Endothelial cell of umbilical vein (primary cell): ENCODE measurements around the gene CPZ. TPM values are rescaled to one million over a fixed set of nuclear protein-coding genes. Genes with fewer than 3 reads are reported as not detected.

Experiments used
- Bru-seq: library from RNA; stranded (reverse); fragments of 400-500 nt; gene quantifications from one replicate; lab custom pipeline; 2021; lab: Mats Ljungman, UMichigan
- BruChase-seq, 2 experiments: library from RNA; stranded (reverse); fragments of 400-500 nt; gene quantifications; one replicate each; lab custom pipeline; 2021; lab: Mats Ljungman, UMichigan
- BruUV-seq: library from RNA; stranded (reverse); fragments of 400-500 nt; replicated peaks from 2 replicates; lab custom pipeline; 2021; lab: Mats Ljungman, UMichigan
- CTCF ChIA-PET: fragments of 300-600, 350-600 bp; sonication (Branson Sonifier 250); formaldehyde crosslinking; loops from one replicate; lab custom pipeline; 2021; ENCODE audit warnings: antibody characterized with exemption, inconsistent platforms; lab: Charles Lee
- POLR2A ChIA-PET: fragments of 300-600, 350-600 bp; sonication (Branson Sonifier 250); formaldehyde crosslinking; loops from one replicate; lab custom pipeline; 2021; ENCODE audit warnings: antibody characterized with exemption, inconsistent platforms; lab: Charles Lee
- DNase-seq: peaks from one replicate; pipeline ENCODE4 v3.0.0-alpha.2; 2011; ENCODE audit warnings: low read depth, low spot score
- FAIRE-seq: peaks from 2 replicates; lab custom pipeline; 2011; peaks lifted over from hg19 to GRCh38; lab: Jason Lieb, UNC
- H2AFZ ChIP-seq: 2 replicates; pipeline ENCODE4 v1.6.0; 2012; ENCODE audit warnings: low read depth, low read length, control low read depth, inconsistent platforms
- H3K27ac ChIP-seq: 2 replicates; pipeline ENCODE4 v1.5.1; 2011; ENCODE audit warnings: low read depth, mild to moderate bottlenecking, control low read depth, low read length, moderate library complexity; ENCODE audit not compliant: insufficient read depth
- H3K27me3 ChIP-seq, 2 experiments: 2 replicates each; pipeline versions ENCODE4 v1.6.0 to v1.6.1; 2011; ENCODE audit warnings: low read length in 2 of 2, mixed read lengths in 1 of 2; ENCODE audit not compliant: control insufficient read depth in 2 of 2, insufficient read depth in 2 of 2
- H3K36me3 ChIP-seq, 2 experiments: 2 replicates in 1 of 2; 3 replicates in 1 of 2; pipeline ENCODE4 v1.5.1; 2011; ENCODE audit warnings: low read length in 2 of 2, mild to moderate bottlenecking in 1 of 2, moderate library complexity in 1 of 2; ENCODE audit not compliant: control insufficient read depth in 2 of 2, insufficient read depth in 2 of 2; ENCODE audit errors: extremely low read depth in 1 of 2
- H3K4me1 ChIP-seq: 3 replicates; pipeline ENCODE4 v1.5.1; 2011; ENCODE audit warnings: mild to moderate bottlenecking, low read length; ENCODE audit not compliant: control insufficient read depth, insufficient read depth; ENCODE audit errors: extremely low read depth
- H3K4me2 ChIP-seq: 2 replicates; pipeline ENCODE4 v1.6.1; 2011; ENCODE audit warnings: low read length, control low read depth, mixed read lengths; ENCODE audit not compliant: insufficient read depth
- H3K4me3 ChIP-seq, 3 experiments: fragments of 200-600 bp in 1 of 3; sonication (generic), shearing (Covaris generic) in 1 of 3; replicated peaks in 1 of 3; 2 replicates each; pipeline ENCODE4 v1.5.1; 2011 to 2016; ENCODE audit warnings: control low read depth in 3 of 3, low read length in 3 of 3, mild to moderate bottlenecking in 2 of 3, inconsistent platforms in 1 of 3, low read depth in 1 of 3, moderate library complexity in 1 of 3; ENCODE audit not compliant: insufficient read depth in 1 of 3
- H3K79me2 ChIP-seq: 2 replicates; pipeline ENCODE4 v1.6.0; 2012; ENCODE audit warnings: low read length, inconsistent platforms; ENCODE audit not compliant: control insufficient read depth, insufficient read depth
- H3K9ac ChIP-seq: replicated peaks from 2 replicates; pipeline ENCODE3; 2011; ENCODE audit warnings: low read length, control low read depth; ENCODE audit not compliant: insufficient read depth; ENCODE audit errors: extremely low read depth
- H3K9me1 ChIP-seq: replicated peaks from 3 replicates; pipeline ENCODE4 v1.6.0; 2011; ENCODE audit warnings: mild to moderate bottlenecking, low read length; ENCODE audit not compliant: control insufficient read depth, insufficient read depth; ENCODE audit errors: extremely low read depth
- H3K9me3 ChIP-seq: replicated peaks from 2 replicates; pipeline ENCODE4 v1.5.1; 2012; ENCODE audit warnings: low read length, inconsistent platforms; ENCODE audit not compliant: control insufficient read depth, insufficient read depth
- H4K20me1 ChIP-seq: replicated peaks from 2 replicates; pipeline ENCODE3; 2011; ENCODE audit warnings: mild to moderate bottlenecking, low read length; ENCODE audit not compliant: control insufficient read depth, insufficient read depth; ENCODE audit errors: extremely low read depth
- EZH2 ChIP-seq: IDR thresholded peaks from 2 replicates; pipeline ENCODE4 v1.6.1; 2012; ENCODE audit warnings: borderline replicate concordance, low read depth, mild to moderate bottlenecking, moderate library complexity, low read length, inconsistent platforms; ENCODE audit not compliant: severe bottlenecking
- FOS ChIP-seq: IDR thresholded peaks from 2 replicates; pipeline ENCODE4 v1.6.1; 2011; ENCODE audit warnings: mild to moderate bottlenecking, low read length, moderate library complexity, borderline replicate concordance; ENCODE audit not compliant: insufficient read depth
- GATA2 ChIP-seq: IDR thresholded peaks from 2 replicates; pipeline ENCODE4 v1.7.0; 2011; ENCODE audit warnings: low read depth, mild to moderate bottlenecking, moderate library complexity, mixed read lengths, low read length; ENCODE audit not compliant: insufficient read length, insufficient read depth
- JUN ChIP-seq: IDR thresholded peaks from 2 replicates; pipeline ENCODE4 v1.6.1; 2011; ENCODE audit warnings: borderline replicate concordance, low read depth; ENCODE audit not compliant: insufficient read length, insufficient read depth
- MYC ChIP-seq: IDR thresholded peaks from one replicate; pipeline ENCODE4 v1.6.1; 2011; ENCODE audit warnings: mild to moderate bottlenecking, low read depth, low read length
- POLR2A ChIP-seq: IDR thresholded peaks from 2 replicates; pipeline ENCODE4 v1.6.1; 2012; ENCODE audit warnings: low read depth, mild to moderate bottlenecking, control low read depth, low read length
- POLR2AphosphoS5 ChIP-seq: IDR thresholded peaks from 2 replicates; pipeline ENCODE4 v1.6.1; 2012; ENCODE audit warnings: low read depth, mild to moderate bottlenecking, control low read depth, low read length, moderate library complexity; ENCODE audit not compliant: insufficient read depth
- dilution Hi-C: fragments of 300-500 bp; cut with MboI; formaldehyde crosslinking; loops from one replicate; pipeline ENCODE4 v1.15.0; 2019; ENCODE audit warnings: low sequenced_read_pairs; ENCODE audit not compliant: extremely low pct_ligation_motif_present
- intact Hi-C: fragments of 100-400 bp; cut with micrococcal nuclease; formaldehyde crosslinking; loops from one replicate; pipeline ENCODE4 v1.10.0; 2022
- long read RNA-seq: library from polyadenylated mRNA; stranded (forward); transcript quantifications from one replicate; pipeline ENCODE4 v2.0.0, GENCODE V29; 2021
- polyA minus RNA-seq, 3 experiments: library from RNA; depleted of rRNA, polyadenylated mRNA; stranded (reverse); fragments of >200 nt; gene quantifications; 1 replicate in 1 of 3; 2 replicates in 2 of 3; pipeline ENCODE4 v1.2.3, GENCODE V29; 2011
- polyA plus RNA-seq, 4 experiments: library from polyadenylated mRNA; depleted of rRNA in 3 of 4; stranded (reverse) in 3 of 4; unstranded in 1 of 4; fragments of >200 nt; gene quantifications; 2 replicates each; pipeline versions ENCODE4 v1.2.1 to v1.2.3, GENCODE V29; 2011 to 2012; ENCODE audit warnings: missing spikeins in 1 of 4
- total RNA-seq: library from RNA; stranded (reverse); gene quantifications from 2 replicates; pipeline ENCODE4 v1.2.3, GENCODE V29; 2021
- TF ChIP-seq, protein P1 (sequence below): IDR thresholded peaks from 2 replicates; pipeline ENCODE4 v1.6.1; 2011; ENCODE audit not compliant: insufficient read depth, insufficient read length
- TF ChIP-seq, protein P2 (sequence below), 2 donors: IDR thresholded peaks; 1 replicate in 1 of 2; 2 replicates in 1 of 2; pipeline ENCODE4 v1.5.1; 2011; ENCODE audit warnings: low read length in 2 of 2, mild to moderate bottlenecking in 2 of 2, moderate library complexity in 2 of 2, control low read depth in 1 of 2, inconsistent platforms in 1 of 2, low read depth in 1 of 2; ENCODE audit not compliant: insufficient read depth in 1 of 2; ENCODE audit errors: extremely low read depth in 1 of 2

The CPZ gene
- total RNA-seq (not detected in 2 replicates), polyA plus RNA-seq (not detected in 2 replicates), polyA minus RNA-seq (not detected in 2 replicates), Bru-seq, nascent RNA (not detected), BruChase-seq, experiment 1, labeled RNA remaining after a 6-hour chase (not detected), BruChase-seq, experiment 2, labeled RNA remaining after a 2-hour chase (not detected)
- polyA plus RNA-seq (2011; cell fraction: cytosol; rRNA removed), result not detected in 2 replicates
- polyA plus RNA-seq (2011; cell fraction: nucleus; rRNA removed), result not detected in 2 replicates
- not detected in 2 replicates for polyA plus RNA-seq (2012)
- 0.61 TPM for polyA minus RNA-seq (2011; cell fraction: cytosol; rRNA and poly(A)+ RNA removed)
- not detected in 2 replicates for polyA minus RNA-seq (2011; cell fraction: nucleus; rRNA and poly(A)+ RNA removed)
- long read RNA-seq, result 0 reads

DNA sequence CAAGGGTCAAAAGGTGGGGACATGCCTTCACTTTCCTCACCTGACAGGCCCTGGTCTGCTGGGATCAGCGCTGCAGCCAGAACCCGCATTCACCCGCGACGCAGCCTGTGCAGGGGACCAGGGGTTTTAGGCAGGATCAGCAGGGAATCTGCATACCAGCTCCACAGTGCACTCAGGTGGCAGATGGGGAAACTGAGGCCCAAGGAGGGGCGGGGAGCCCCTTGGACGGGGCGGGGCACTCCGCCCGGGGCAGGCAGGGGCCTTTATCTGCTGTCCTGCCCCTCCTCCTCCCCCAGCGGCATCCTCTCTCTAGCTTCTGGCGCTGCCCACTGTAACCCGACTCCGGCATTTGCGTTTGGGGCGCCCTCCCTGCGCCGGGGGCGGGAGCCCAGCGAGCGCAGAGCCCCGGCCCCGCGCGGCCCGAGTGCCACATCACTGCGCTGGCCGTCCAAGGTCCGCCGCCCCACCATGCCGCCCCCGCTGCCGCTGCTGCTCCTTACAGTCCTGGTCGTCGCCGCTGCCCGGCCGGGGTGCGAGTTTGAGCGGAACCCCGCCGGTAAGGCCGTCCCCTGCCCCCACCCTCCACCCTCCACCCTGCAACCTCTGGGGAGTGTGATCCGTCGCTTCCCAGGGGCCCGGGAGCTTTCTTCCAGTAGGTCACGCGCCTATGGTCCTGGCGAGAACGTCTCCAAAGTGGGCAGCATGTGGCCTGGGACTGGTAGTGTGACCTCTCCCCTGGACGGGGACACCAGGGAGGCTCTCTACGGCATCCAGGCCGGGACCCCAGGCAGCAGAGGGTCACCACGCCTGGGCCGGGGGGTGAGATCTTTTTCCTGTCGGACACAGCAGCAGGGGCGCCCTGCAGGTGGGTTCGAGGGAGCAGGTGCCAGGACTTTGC lies at the start of gene CPZ:
CPZ (plus strand) TSS at position 400 of the 898 bp plus-strand sequence; CDS start at position 469, 69 bp downstream.
- Histone ChIP-seq H3K9ac (no peak within 1 kb of the TSS), H3K9me1 (no peaks in the 10 kb centered on the region), H3K9me3 (no peaks in the 10 kb centered on the region), H3K27ac (no peak within 1 kb of the TSS), H3K4me3 (no peak within 1 kb of the TSS), H3K27me3 (peaks cover 22 to 26% of the 10 kb centered on the region in 2 experiments), H3K36me3 (no peaks in the 10 kb centered on the region), H4K20me1 (no peaks in the 10 kb centered on the region), H3K4me1 (no peaks in the 10 kb centered on the region), H2AFZ (no peak within 1 kb of the TSS), H3K79me2 (no peaks in the 10 kb centered on the region), H3K4me2 (no peak within 1 kb of the TSS)
- intact Hi-C loops (loop anchor here (10.0 kb wide), 1 partner anchor 328 kb away; the partner anchor contains the start of gene HTRA3), dilution Hi-C loops (no loop called here)
- ChIA-PET POLR2A (no interaction called here), CTCF (interaction anchor here (1.0 to 1.9 kb wide), 3 partner anchors 15 to 124 kb away, joined by 3 to 11 read pairs (median 4); no protein-coding TSS in a partner anchor)
- no TSS peak for BruUV-seq
- FAIRE-seq, result no peak
- DNase-seq, result no peak
- TF ChIP-seq GATA2 (no peak), EZH2 (peak; percentile 70), JUN (no peak), POLR2AphosphoS5 (no peak), POLR2A (no peak), FOS (no peak), MYC (no peak)
- TF ChIP-seq, protein P1, sequence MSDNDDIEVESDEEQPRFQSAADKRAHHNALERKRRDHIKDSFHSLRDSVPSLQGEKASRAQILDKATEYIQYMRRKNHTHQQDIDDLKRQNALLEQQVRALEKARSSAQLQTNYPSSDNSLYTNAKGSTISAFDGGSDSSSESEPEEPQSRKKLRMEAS, result no peak
- TF ChIP-seq, protein P2, sequence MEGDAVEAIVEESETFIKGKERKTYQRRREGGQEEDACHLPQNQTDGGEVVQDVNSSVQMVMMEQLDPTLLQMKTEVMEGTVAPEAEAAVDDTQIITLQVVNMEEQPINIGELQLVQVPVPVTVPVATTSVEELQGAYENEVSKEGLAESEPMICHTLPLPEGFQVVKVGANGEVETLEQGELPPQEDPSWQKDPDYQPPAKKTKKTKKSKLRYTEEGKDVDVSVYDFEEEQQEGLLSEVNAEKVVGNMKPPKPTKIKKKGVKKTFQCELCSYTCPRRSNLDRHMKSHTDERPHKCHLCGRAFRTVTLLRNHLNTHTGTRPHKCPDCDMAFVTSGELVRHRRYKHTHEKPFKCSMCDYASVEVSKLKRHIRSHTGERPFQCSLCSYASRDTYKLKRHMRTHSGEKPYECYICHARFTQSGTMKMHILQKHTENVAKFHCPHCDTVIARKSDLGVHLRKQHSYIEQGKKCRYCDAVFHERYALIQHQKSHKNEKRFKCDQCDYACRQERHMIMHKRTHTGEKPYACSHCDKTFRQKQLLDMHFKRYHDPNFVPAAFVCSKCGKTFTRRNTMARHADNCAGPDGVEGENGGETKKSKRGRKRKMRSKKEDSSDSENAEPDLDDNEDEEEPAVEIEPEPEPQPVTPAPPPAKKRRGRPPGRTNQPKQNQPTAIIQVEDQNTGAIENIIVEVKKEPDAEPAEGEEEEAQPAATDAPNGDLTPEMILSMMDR (IDR thresholded peaks at IDR 0.05; ENCODE audit: extremely low read depth in 1 of 2, insufficient read depth in 1 of 2, low read depth in 1 of 2, low read length in 2 of 2), result no peak
